Erythroblast (primary cell): Measurements from ENCODE around the gene POLD3.

ENCODE experiments used
- GATA1 ChIP-seq: IDR thresholded peaks from 2 replicates; pipeline ENCODE4 v1.6.1; 2011; ENCODE audit warnings: low read depth, mild to moderate bottlenecking, control low read depth, low read length, moderate library complexity
- POLR2A ChIP-seq: IDR thresholded peaks from 2 replicates; pipeline ENCODE4 v1.6.1; 2011; ENCODE audit warnings: mild to moderate bottlenecking, low read length

DNA sequence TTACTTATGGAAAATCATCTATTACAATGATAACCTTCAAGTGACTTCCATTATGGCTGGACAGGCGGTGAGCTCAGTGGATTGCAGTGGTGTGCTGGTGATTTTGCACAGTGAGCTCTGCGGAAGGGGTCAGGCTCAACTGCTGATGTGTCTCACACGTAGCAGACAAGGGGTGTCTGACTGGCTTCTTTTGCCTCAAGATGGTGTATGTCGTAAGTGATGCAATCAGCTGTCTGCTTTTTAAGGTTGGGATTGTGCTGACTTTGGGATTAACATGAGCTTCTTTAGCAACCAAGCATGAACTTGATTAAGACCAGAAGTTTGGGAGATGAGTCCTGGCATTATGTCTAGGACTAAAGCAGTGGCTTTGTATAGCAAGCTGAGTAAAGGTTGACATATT lies 49.5 kb downstream of the POLD3 start:
- no peak for TF ChIP-seq POLR2A
- no peak for TF ChIP-seq GATA1
